Glomerular endothelial cell (primary cell): ENCODE results near the gene PITRM1. TPM values are rescaled to one million over a fixed set of nuclear protein-coding genes. Genes with fewer than 3 reads are reported as not detected.
"Not testable (repeated sequence)": the region's sequence is repeated elsewhere in the genome, so short reads cannot be mapped to it uniquely, and the experiment has no call there.

Experiments
- DNase-seq: peaks from one replicate; pipeline ENCODE4 v3.0.0-alpha.2; 2011; ENCODE audit warnings: low read depth, low spot score; ENCODE audit errors: extremely low read depth
- total RNA-seq: library from RNA; depleted of rRNA; stranded (reverse); fragments of >200 nt; gene quantifications from 2 replicates; pipeline ENCODE4 v1.2.3, GENCODE V29; 2015

PITRM1 gene
- total RNA-seq, 1 donor from 2014 or later, result 86.2 TPM

DNA sequence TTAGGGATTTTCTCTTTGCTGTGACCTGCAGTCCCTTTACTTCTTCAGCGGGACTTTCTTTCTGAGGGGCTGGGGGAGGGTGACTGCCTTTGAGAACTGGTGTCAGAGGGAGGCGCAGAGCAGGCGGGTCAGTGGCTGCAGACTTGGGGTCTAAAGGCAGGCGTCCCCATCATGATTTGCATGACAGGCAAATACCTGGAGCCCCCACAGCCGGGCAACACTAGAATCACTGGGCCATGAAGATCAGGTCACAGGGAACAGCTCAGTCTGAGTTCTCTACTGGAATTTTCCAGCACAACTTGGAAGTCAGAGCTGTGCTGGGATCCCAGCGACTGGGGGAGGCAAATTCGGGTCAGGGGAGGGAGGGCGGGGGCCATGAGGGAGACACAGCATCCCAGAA, 29.2 kb upstream of the PITRM1 start:
- DNase-seq, result no peak

DNA sequence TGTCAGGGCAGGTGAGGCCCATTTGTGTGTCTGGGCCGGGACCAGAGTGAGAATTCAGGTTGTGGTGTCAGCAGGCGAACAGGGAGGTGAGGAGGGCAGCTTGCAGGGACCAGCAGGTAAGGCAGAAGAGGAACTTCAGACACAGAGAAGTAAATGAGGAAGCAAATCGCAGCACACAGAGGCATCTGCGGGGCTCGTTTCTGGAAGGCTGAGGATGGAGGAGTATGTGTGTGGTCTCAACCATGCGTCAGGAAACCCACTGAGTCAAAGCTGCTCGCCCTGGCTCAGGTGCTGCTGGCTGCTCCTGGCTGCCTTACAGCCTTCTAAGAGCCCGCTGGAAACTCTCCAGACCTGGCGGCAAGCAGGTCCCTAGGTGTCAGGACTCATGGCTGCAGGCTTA, 26.9 kb upstream of the PITRM1 start:
- DNase-seq, result no peak

DNA sequence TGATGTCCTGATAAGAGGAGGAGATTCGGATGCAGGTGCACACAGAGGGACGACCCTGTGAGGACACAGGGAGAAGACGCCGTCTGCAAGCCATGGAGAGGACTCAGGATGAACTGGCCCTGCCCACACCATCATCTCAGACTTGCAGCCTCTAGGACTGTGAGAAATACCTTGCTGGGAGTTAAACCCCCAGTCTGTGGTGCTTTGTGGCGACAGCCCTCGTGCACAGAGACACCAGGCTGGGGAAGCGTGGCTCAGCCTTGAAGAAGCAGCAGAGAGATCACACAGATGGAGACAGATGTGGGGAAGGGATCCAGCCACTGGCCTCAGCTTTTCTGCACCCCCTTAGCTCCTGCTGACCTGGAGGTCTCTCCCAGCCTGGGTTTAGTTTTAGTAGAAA, 26.3 kb upstream of the PITRM1 start:
- no peak for DNase-seq

DNA sequence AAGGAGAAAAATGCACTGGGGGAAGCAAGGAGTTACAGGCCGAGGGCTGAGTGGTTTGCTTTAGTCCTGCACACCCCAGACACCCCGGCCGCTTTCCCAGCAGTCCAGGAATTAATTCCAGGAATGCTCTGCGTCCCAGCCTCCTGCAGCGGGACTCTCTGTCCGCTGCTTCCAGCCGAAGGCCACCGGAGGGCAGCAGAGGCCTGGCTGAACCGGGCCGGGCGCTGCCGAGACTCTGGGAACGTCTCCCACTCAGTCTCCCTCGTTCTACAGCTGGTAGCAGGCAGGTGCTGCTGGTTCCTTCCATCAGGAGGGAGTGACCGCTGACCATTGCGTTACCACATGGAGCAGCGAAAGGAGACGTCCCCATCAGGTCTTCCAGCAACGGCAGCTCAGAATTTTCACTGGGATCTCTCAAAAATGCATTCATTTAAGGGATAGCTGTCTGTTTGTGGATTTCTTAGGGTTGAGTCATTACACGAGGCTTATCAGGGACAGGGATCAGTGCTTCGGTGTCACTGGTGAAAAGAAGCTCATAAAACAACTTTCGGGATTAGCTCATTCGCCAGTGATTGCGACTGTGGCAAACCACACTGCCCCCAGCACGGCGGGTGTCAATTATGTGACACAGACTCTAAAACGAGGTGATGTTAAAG, 24.9 kb upstream of the PITRM1 start:
- peak; percentile 61 for DNase-seq

DNA sequence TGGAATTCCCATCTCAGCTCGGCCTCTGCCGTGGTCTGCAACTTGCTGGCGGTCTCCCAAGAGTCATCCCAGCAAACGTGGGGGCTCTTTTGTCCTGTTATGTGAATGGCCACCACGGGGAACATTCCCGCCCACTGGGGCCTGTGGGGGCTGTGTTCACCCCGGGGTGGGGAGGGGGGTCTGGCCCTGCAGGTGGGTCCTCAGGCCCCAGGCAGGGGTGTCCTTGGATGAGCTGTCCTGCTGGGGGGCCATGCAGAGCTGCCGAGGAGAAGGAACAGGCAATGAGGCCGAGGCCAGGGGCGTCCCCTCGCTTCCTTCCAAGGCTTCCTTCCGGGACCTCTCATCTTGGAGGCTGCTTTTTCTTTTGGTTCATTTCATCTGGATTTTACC, 24.4 kb upstream of the PITRM1 start:
- DNase-seq, result no peak

DNA sequence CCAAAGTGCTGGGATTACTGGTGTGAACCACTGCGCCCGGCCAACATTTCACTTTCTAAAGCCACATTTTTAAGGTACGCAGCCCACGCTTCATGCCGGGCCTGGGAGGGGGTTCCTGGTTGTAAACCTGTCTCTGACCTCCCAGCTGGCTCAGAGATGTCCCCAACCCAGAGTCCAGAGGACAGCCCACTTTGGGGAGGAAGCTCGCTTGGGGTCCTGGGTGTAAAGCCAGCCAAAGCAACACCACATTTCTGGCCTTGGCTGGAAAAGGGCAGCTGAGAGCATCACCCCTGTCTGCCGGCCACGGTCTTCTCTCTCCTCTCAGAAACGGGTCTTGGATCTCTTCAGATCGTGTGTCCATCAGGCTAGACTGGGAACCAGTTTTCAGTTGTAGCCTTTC, 23.9 kb upstream of the PITRM1 start:
- DNase-seq, result no peak

DNA sequence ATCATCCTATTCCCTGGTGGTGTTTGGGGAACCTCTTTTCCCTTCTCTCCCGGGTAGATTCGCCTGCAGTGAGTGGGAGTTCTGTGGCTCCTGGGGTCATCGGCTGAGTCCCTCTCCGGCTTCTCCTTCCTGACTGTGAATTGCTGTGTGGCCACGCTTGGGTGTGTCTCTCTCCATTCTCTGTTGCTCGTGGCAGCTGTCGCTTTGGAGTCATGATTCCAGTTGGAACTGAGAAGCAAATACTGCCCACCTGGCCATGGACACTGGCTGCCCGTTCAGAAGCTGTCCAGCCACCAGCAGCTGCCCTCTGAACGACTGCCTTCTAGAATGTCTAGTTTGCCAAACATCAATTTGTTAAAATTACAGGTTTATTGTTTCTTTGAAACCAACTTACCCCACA, 23.1 kb upstream of the PITRM1 start:
- no peak for DNase-seq

DNA sequence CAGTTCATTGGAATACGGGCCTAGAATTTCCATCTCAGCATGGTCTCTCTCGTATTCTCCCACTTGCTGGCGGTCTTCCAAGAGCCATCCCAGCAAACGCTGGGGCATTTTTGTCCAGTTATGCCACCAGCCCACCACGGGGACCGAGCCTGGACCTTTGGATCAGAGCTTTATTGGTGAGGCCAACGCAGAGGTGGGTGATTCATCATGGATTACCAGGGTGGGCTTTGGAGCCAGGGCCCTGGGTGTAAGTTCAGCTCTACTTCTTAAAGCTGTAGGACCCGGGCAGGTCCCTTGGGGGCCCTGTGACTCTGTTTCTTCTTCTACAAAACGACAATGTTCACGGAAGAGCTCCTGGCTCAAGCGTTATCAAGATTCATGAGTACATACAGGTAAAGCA, 22.7 kb upstream of the PITRM1 start:
- no peak for DNase-seq

DNA sequence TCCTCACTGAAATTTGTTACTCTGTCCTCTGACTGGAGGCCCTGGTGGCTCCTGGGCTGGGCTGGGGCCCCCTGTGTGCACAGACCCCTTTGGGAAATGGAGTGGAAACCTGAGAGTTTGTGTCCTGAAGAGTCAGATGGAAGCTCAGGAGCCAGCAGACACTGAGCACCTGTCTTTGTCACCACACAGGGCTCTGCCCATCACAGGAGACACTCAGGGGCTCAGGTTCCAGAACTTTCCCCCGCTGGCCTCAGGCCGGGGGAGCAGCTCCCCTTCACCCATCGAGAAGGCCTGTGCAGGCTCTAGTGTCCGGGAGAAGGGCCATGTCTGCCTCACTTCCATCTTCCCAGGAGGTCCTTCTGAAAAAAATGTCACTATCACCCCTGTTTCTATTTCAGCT, 22.3 kb upstream of the PITRM1 start:
- DNase-seq, result no peak

DNA sequence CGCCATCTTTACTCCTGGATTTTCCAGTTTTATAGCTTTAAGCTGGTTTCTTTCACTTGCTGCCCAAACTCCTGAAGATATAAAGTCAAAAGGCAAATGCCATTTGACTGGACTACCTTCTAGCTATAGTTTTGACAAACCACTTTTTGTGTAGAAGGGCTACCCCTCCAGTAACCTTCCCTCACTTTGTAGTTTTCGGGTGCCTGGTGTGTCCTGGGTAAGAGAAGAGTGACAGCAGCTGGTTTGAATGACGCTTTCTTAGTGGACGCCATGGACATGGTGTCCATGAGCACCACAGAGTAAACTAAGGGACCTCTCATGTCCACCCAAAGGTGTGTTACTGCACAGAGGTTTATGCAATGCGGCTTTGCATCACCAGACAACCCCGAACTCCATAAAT, 21.2 kb upstream of the PITRM1 start:
- no peak for DNase-seq

DNA sequence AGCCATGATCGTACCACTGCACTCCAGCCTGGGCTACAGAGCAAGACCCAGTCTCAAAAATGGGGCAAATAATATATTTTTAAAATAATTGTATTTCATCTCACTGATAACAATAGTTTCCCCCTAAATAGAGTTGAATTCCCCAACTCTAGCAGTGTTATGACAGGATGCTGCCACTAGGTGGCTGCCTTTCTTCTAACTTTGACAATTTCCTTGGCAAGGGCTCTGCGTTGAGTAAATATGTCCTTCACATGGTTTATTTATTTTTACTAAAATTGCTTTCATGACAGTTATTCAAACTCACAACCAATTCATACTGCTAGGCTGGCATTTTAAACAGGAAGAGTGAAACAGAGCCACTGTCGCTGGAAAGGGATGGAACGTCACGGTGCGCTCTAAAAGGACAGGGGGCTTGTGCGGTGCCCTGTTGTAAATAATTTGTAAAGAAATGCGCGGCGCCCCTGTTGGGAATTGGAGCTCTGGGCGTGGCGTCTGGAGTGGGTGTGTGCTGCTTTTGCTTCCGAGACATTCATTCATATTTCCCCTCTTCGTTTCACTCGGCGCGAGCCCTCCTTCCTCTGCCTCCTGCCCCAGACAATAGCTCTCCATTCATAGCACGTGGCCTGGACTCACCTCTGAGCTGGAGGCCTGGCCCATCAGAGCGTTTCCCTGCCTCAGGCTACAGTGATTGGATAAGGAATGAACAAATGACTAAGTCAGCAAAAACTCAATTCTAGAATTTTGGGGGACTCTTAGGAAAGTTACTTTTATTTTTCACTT, 20.5 kb upstream of the PITRM1 start:
- DNase-seq, result peak; percentile 57

DNA sequence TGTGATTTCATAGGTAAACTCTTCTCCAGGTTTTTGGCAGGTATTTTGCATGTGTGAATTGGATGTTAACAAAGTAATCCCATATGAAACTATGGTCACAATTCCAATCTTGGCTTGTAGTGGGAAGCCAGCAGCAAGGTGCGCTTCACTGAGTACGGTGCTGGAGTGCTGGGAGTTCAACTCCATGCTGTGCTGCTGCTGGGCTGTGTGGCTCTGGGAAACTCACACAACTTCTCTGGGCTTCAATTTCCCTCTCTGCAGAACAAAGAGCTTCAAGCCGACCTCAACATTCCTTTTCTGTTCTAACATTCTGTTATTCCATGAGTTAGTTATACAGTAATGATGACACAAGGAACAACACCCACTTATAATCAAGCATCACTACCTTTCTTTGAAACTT, 18.2 kb upstream of the PITRM1 start:
- no peak for DNase-seq

DNA sequence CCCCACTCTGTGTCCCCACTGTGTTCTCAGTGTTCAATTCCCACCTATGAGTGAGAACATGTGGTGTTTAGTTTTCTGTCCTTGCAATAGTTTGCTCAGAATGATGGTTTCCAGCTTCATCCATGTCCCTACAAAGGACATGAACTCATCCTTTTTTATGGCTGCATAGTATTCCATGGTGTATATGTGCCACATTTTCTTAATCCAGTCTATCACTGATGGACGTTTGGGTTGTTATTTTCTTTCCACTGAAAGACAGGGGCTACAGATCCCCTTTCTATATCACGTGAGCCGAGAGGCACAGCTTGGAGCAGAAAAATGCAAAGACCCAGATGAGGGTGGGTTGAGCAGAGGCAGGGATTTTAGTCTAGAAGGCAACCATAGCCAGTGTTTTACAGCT, 14.6 kb upstream of the PITRM1 start:
- DNase-seq, result not testable (repeated sequence)

DNA sequence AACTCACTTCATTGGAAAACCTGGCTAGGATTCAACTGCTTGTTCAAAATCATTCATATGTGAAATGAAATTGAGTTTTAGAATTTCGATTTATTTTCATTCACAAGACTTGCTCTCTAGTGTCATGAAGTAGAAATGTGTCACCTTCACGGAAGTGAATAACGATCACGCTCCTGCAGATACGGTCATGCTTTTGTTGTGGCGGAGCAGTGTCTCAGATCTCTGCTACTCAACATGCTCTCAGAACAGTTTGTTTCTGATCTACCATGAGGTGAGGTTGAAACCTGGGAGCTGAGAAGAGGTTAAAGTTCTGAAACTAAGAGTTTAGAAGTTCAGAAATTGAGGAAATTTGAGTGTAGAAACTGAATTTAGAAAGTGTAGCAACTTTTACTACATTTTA, 13.8 kb upstream of the PITRM1 start:
- no peak for DNase-seq

DNA sequence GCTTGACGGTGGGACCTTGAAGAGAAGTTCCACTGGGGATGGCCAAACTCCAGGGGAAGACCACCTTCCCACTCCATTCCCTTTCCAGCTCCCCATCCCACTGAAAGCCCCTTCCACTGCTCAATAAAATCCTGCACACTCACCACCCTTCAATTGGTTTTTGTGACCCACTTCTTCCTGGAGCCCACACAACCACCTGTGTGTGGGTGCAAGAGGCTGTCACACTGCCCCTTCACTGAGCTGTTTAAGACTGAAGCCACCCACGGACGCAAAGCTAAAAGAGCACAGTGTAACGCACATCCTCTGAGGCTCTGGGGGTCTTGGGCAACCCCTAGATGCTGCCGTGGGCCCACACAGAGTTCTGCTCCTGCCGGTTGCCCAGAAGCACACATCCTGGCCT, 12.8 kb upstream of the PITRM1 start:
- DNase-seq, result no peak

DNA sequence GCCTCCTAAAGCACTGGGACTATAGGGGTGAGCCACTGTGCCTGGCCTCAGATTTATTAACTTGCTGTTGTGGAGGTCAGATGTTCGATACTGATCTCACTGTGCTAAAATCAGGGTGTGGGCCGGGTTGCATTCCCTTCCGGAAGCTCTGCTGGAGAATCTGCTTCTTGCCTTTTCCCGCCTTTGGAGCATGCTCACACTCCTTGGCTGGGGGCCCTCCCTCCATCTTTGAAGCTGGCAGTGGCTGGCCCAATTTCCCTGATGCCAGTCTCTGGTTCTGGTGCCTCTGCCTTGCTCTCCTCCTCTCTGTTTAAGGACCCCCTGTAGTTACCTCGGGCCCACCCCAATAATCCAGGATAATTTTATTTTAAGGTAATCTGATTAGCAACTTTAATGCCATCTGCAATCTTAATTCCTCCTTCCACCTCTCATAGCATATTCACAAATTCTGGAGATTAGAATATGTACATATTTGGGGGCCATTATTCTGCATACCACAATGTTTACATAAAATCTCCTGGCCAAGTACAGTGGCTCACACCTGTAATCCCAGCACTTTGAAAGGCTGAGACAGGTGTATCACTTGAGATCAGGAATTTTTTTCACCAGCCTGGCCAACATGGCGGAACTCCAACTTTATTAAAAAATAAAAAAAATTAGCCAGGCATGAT, 7.9 kb upstream of the PITRM1 start:
- no peak for DNase-seq

DNA sequence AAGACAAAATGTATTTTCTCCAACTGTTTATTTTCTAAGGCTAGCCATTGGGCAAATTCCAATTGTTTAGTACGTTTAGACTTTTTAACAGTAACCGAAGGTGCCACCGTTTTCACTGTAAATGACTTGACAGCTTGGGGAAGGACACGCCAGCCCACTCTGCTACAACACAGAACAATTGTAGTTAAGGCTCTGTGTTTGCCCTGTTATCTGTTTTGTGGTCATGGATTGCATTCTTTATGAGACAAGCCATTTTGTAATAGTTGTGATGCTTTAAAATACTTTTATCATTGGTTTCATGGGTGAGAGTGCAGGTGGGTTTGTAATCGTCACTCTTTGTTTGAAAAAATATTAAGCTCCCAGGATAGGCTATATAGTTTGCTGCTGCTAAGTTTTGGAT, 6.6 kb upstream of the PITRM1 start:
- DNase-seq, result no peak

DNA sequence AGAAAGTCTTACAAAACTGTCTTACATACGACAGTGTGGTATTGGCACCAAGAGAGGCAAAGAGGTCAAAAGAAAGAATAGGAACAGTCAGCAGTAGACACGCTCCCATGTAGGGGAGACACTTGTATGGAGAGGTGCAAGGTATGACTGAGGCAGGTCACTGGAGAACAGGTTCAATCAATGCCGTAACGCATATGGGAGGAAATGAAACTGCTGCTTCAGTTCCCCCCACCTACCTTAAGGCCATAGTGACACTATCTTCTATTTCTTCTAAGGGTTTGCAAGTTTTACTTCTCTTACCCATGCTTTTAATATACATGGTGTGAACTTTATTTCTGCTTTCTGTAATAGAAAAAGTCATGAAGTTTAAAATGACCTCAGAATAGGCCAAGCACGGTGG, 5.5 kb upstream of the PITRM1 start:
- DNase-seq, result no peak

DNA sequence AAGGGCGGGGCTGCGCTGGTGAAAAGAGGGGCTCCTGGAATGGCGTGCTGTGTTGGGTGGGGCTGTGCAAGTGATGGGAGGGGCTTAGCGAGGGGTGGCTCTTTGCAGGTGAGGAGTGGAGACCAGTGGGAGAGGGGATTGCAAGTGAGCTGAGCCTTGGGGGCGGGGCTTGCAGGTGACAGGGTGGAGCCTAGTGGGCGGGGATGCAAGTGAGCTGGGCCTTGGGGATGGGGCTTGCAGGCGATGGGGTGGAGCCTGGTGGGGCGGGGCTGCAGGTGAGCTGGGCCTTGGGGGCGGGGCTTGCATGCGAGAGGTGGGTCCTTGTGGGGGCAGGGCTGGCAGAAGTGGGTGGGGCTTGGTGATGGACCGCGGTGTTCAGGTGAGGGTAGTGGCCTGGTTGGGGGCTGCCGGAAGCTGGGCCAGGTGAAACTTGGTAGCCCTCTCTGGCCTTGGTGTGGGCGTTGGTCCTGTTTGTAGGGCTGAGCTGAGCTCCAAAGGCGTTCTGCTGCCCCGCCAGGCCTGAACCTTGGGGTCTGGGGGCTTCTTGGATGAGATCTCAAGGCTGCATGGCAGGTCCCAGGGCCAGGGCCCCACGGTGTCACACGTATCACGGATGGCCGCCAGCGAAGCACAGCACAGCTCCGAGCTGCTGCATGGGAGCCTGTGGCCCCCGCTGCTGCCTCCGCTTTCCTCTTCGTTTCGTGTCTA, 743 bp upstream of the PITRM1 start:
- no peak for DNase-seq

DNA sequence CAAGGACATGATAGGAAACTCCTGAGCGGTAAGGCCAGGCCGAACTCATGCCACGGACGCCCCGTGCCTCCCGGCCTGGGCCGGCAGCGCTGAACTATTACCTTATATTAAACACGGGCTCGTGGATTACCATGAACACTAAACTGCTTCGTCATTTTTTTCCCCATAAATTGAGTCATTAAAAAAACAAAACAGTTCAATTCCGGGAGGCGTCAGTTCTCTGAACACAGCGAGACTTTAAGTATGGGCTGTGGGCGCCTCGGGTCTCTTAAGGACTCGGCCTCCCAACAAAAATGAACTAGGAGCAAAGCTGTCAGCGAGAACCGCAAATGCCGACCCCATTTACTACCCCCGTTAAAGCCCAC, 519 bp downstream of the PITRM1 start:
- peak; percentile 39 for DNase-seq

DNA sequence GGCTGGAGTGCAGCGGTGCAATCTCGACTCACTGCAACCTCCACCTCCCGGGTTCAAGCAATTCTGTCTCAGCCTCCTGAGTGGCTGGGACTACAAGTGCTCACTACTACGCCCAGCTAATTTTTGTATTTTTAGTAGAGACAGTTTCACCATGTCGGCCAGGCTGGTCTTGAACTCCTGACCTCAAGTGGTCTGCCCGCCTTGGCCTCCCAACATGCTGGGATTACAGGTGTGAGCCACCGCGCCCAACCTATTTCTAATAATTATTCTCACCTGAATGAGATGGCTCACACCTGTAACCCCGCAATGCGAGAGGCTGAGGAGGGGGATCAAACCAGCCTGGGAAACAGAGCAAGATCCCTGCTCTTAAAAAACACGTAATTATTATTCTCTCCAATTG, 1.1 kb downstream of the PITRM1 start:
- not testable (repeated sequence) for DNase-seq

DNA sequence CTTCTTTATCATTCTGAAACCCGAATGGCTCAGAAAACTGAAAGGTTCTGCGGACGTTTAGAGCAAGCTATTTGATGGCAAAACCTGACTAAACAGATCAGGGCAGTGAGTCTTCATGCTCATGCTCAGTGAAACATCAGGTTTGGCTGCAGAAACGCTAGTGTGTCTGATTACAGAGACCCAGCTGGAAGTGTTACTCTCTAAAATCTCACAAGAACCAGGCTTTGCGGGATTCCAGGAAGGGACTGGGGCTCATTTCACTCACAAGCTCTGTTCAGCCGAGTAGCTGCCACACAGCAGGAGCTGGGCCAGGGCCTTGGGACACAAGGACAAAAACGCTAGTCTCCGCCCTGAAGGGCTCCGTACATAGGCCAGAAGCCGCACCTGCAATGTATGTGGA, 2.9 kb downstream of the PITRM1 start:
- DNase-seq, result no peak
